Prostate gland (tissue), 2 donors: ENCODE measurements around the gene CPNE2. TPM values are rescaled to one million over a fixed set of nuclear protein-coding genes. Genes with fewer than 3 reads are reported as not detected.

ENCODE experiments used
- DNase-seq: peaks from one replicate; pipeline ENCODE4 v3.0.0-alpha.2; 2019; ENCODE audit warnings: low spot score
- H3K27ac ChIP-seq, 2 donors: fragments of 200-600 bp; sonication (generic); 2 replicates each; pipeline ENCODE4 v1.5.1; 2017 to 2019
- H3K27me3 ChIP-seq: fragments of 200-600 bp; sonication (generic); replicated peaks from 2 replicates; pipeline ENCODE4 v1.5.1; 2019; ENCODE audit not compliant: insufficient read depth
- H3K36me3 ChIP-seq, 2 donors: fragments of 200-600 bp; sonication (generic); 1 replicate in 1 of 2; 2 replicates in 1 of 2; pipeline versions ENCODE4 v1.5.1 to v1.8.1; 2017 to 2019
- H3K4me1 ChIP-seq: fragments of 200-600 bp; sonication (generic); replicated peaks from 2 replicates; pipeline ENCODE4 v1.5.1; 2019
- H3K4me3 ChIP-seq, 2 donors: fragments of 200-600 bp; sonication (generic); 2 replicates each; pipeline ENCODE4 v1.5.1; 2017 to 2019
- H3K9me3 ChIP-seq: fragments of 200-600 bp; sonication (generic); 2 replicates; pipeline ENCODE4 v1.5.1; 2017
- CTCF ChIP-seq, 4 experiments: fragments of 200-600 bp in 2 of 4; fragments of 450-650 bp in 2 of 4; sonication (generic) in 2 of 4; IDR thresholded peaks; 1 replicate in 3 of 4; 2 replicates in 1 of 4; pipeline ENCODE4 v1.5.1; 2016 to 2019; ENCODE audit warnings: antibody characterized with exemption in 4 of 4, mild to moderate bottlenecking in 2 of 4, moderate library complexity in 2 of 4
- POLR2A ChIP-seq: fragments of 450-650 bp; IDR thresholded peaks from one replicate; pipeline ENCODE4 v1.6.1; 2016; ENCODE audit warnings: antibody characterized with exemption, mild to moderate bottlenecking
- POLR2AphosphoS5 ChIP-seq: sonication (generic); formaldehyde crosslinking; IDR thresholded peaks from one replicate; pipeline ENCODE4 v1.6.1; 2017; ENCODE audit warnings: antibody characterized with exemption
- WGBS: methylation state at CpG from one replicate; pipeline ENCODE4 v1.1.5; 2018; 5-methylcytosine and 5-hydroxymethylcytosine counted together
- intact Hi-C: fragments of 100-400 bp; cut with DNase I; formaldehyde crosslinking; loops from one replicate; pipeline ENCODE4 v1.14.2; 2022
- total RNA-seq, 2 donors: library from RNA; depleted of rRNA; stranded (reverse); fragments of >200 nt; gene quantifications; one replicate each; pipeline ENCODE4 v1.1.0, GENCODE V29; 2016

CPNE2 gene
- total RNA-seq, 2 donors from 2014 or later, result 22.3 to 23.3 TPM

GRCh38 chr16:57102888-57103851, 10.8 kb downstream of the CPNE2 start:
- no peak overlapping the region for H3K4me3 ChIP-seq
- H3K27ac ChIP-seq, result no peak overlapping the region
- TF ChIP-seq POLR2AphosphoS5 (no peak), POLR2A (no peak)
- H3K4me1 ChIP-seq, result no peaks in the 10 kb centered on the region
- H3K36me3 ChIP-seq, result no peaks in the 10 kb centered on the region
- no peaks in the 10 kb centered on the region for H3K27me3 ChIP-seq
- H3K9me3 ChIP-seq, result no peaks in the 10 kb centered on the region
- intact Hi-C loops, result no loop called here
- 73% methylated on average over 16 of the region's 16 CpGs for WGBS
- DNase-seq, result no peak

GRCh38 chr16:57104706-57105105, 12.3 kb downstream of the CPNE2 start:
- WGBS, result 67% methylated on average over 3 of the region's 3 CpGs
- Histone ChIP-seq H3K27ac (no peak overlapping the region), H3K27me3 (no peaks in the 10 kb centered on the region), H3K4me1 (no peaks in the 10 kb centered on the region), H3K36me3 (no peaks in the 10 kb centered on the region), H3K9me3 (no peaks in the 10 kb centered on the region), H3K4me3 (no peak overlapping the region)
- intact Hi-C loops, result no loop called here
- no peak for TF ChIP-seq POLR2AphosphoS5
- no peak for TF ChIP-seq POLR2A
- TF ChIP-seq CTCF (IDR thresholded peaks at IDR 0.05), result no peak
- no peak for DNase-seq

GRCh38 chr16:57105184-57105583, 12.8 kb downstream of the CPNE2 start:
- no peaks in the 10 kb centered on the region for H3K36me3 ChIP-seq
- no peak overlapping the region for H3K4me3 ChIP-seq
- DNase-seq, result no peak
- H3K27me3 ChIP-seq, result no peaks in the 10 kb centered on the region
- 86% methylated on average over 7 of the region's 7 CpGs for WGBS
- H3K27ac ChIP-seq, result no peak overlapping the region
- TF ChIP-seq CTCF (IDR thresholded peaks at IDR 0.05) (no peak), POLR2A (no peak), POLR2AphosphoS5 (no peak)
- intact Hi-C loops, result no loop called here
- no peaks in the 10 kb centered on the region for H3K4me1 ChIP-seq
- no peaks in the 10 kb centered on the region for H3K9me3 ChIP-seq

GRCh38 chr16:57106767-57107166, 14.4 kb downstream of the CPNE2 start:
- Histone ChIP-seq H3K4me1 (no peaks in the 10 kb centered on the region), H3K36me3 (no peaks in the 10 kb centered on the region), H3K9me3 (no peaks in the 10 kb centered on the region), H3K4me3 (no peak overlapping the region), H3K27ac (no peak overlapping the region), H3K27me3 (no peaks in the 10 kb centered on the region)
- intact Hi-C loops, result no loop called here
- WGBS, result 100% methylated on average over 2 of the region's 2 CpGs
- TF ChIP-seq CTCF (IDR thresholded peaks at IDR 0.05) (no peak), POLR2AphosphoS5 (no peak), POLR2A (no peak)
- no peak for DNase-seq

GRCh38 chr16:57107321-57107922, 15.0 kb downstream of the CPNE2 start:
- WGBS, result 57% methylated on average over 9 of the region's 9 CpGs
- Histone ChIP-seq H3K36me3 (no peaks in the 10 kb centered on the region), H3K4me1 (no peaks in the 10 kb centered on the region), H3K9me3 (no peaks in the 10 kb centered on the region), H3K4me3 (no peak overlapping the region), H3K27ac (no peak overlapping the region), H3K27me3 (no peaks in the 10 kb centered on the region)
- DNase-seq, result no peak
- intact Hi-C loops, result no loop called here
- no peak for TF ChIP-seq CTCF (IDR thresholded peaks at IDR 0.05)
- TF ChIP-seq POLR2AphosphoS5, result no peak
- TF ChIP-seq POLR2A, result no peak
